HL-60 (cell line): Measurements from ENCODE around the gene ZNF423.

ENCODE experiments used
- POLR2AphosphoS5 ChIP-seq: IDR thresholded peaks from 2 replicates; pipeline ENCODE4 v1.6.1; 2012; ENCODE audit warnings: low read depth
- SPI1 ChIP-seq: IDR thresholded peaks from 2 replicates; pipeline ENCODE4 v1.6.1; 2012; ENCODE audit warnings: low read depth, mild to moderate bottlenecking, borderline replicate concordance
- TF ChIP-seq, protein P1 (sequence below): IDR thresholded peaks from one replicate; pipeline ENCODE4 v1.5.1; 2011; ENCODE audit warnings: low read length, control low read depth, inconsistent platforms; ENCODE audit not compliant: insufficient read depth

GRCh38 chr16:49562228-49562627, 293.7 kb downstream of the ZNF423 start:
- TF ChIP-seq, protein P1, sequence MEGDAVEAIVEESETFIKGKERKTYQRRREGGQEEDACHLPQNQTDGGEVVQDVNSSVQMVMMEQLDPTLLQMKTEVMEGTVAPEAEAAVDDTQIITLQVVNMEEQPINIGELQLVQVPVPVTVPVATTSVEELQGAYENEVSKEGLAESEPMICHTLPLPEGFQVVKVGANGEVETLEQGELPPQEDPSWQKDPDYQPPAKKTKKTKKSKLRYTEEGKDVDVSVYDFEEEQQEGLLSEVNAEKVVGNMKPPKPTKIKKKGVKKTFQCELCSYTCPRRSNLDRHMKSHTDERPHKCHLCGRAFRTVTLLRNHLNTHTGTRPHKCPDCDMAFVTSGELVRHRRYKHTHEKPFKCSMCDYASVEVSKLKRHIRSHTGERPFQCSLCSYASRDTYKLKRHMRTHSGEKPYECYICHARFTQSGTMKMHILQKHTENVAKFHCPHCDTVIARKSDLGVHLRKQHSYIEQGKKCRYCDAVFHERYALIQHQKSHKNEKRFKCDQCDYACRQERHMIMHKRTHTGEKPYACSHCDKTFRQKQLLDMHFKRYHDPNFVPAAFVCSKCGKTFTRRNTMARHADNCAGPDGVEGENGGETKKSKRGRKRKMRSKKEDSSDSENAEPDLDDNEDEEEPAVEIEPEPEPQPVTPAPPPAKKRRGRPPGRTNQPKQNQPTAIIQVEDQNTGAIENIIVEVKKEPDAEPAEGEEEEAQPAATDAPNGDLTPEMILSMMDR: no peak
- TF ChIP-seq POLR2AphosphoS5: no peak
- no peak for TF ChIP-seq SPI1
